Measurements from ENCODE around the gene CNKSR3. TPM values are rescaled to one million over a fixed set of nuclear protein-coding genes. Genes with fewer than 3 reads are reported as not detected.

Gene CNKSR3
- total RNA-seq, 4 donors from 2014 or later: 10.4 to 23.9 (median 19.6) TPM

DNA sequence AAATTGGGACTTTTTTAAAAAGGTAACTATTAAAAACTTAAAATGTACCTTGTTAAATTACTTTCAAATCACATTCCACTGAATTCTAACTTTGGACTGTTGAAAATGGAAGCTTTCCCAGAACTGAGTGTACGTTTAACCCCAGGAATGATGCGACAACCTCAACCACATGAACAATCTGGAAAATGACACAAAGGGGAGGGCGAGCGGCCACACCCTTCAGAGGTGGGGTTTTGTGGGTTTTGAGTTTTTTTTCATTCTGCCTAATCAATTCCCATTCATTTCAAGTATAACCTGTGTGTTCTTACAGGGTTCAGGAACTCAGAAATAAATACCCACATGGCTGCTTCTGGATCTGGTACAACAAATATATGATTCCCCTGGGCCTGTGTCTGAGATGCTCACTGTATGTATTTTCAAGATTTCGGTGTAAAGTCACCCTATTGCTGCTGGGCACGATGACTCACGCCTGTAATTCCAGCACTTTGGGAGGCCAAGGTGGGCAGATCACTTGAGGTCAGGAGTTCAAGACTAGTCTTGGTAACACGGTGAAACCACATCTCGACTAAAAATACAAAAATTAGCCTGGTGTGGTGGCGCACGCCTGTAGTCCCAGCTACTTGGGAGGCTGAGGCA lies 21.6 kb downstream of the CNKSR3 start:
- no peaks in the 10 kb centered on the region for H3K36me3 ChIP-seq
- WGBS: 81% methylated on average over 11 of the region's 11 CpGs
- no peaks in the 10 kb centered on the region for H3K9me3 ChIP-seq
- no peak for DNase-seq (ENCODE audit: extremely low spot score)
- H3K4me1 ChIP-seq: peaks cover 18 to 88% (median 68%) of the 10 kb centered on the region in 4 donors
- intact Hi-C loops (cut with DNase I): no loop called here
- TF ChIP-seq EP300 (IDR thresholded peaks at IDR 0.05): no peak
- TF ChIP-seq POLR2AphosphoS5 (IDR thresholded peaks at IDR 0.05): peak; percentile 29 to 44
- TF ChIP-seq POLR2A (IDR thresholded peaks at IDR 0.05; ENCODE audit: low read depth): no peak
- TF ChIP-seq, protein P1, sequence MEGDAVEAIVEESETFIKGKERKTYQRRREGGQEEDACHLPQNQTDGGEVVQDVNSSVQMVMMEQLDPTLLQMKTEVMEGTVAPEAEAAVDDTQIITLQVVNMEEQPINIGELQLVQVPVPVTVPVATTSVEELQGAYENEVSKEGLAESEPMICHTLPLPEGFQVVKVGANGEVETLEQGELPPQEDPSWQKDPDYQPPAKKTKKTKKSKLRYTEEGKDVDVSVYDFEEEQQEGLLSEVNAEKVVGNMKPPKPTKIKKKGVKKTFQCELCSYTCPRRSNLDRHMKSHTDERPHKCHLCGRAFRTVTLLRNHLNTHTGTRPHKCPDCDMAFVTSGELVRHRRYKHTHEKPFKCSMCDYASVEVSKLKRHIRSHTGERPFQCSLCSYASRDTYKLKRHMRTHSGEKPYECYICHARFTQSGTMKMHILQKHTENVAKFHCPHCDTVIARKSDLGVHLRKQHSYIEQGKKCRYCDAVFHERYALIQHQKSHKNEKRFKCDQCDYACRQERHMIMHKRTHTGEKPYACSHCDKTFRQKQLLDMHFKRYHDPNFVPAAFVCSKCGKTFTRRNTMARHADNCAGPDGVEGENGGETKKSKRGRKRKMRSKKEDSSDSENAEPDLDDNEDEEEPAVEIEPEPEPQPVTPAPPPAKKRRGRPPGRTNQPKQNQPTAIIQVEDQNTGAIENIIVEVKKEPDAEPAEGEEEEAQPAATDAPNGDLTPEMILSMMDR (IDR thresholded peaks at IDR 0.05): no peak
- peak overlapping the region; percentile 22 to 74 (median 54) for H3K27ac ChIP-seq (replicated peaks in 1 of 4)
- H3K27me3 ChIP-seq: no peaks in the 10 kb centered on the region
- H3K4me3 ChIP-seq: no peak overlapping the region

DNA sequence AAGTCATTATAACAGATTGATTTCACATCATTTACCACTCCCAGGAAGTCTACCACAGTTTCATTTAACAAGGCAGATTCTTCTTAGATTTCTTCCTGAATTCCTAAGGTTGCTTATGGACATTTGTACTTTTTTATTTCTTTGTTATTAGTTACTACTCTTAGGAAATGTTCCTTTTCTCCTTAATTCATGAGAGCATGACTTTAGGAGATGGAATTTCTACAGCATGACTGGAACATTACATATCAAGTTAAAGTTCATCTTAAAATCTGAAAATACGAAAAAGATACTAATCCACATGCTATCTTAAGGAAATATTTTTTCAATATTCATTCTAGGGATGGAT lies 22.3 kb downstream of the CNKSR3 start:
- peaks cover 25 to 91% (median 75%) of the 10 kb centered on the region in 4 donors for H3K4me1 ChIP-seq
- no peak for DNase-seq (ENCODE audit: extremely low spot score)
- H3K27ac ChIP-seq (replicated peaks in 1 of 4): peak overlapping the region; percentile 22 to 74 (median 54)
- intact Hi-C loops (cut with DNase I): no loop called here
- WGBS: 82% methylated on average over 1 of the region's 1 CpG
- no peaks in the 10 kb centered on the region for H3K36me3 ChIP-seq
- TF ChIP-seq POLR2A (IDR thresholded peaks at IDR 0.05; ENCODE audit: low read depth): no peak
- TF ChIP-seq POLR2AphosphoS5 (IDR thresholded peaks at IDR 0.05): no peak
- H3K9me3 ChIP-seq: no peaks in the 10 kb centered on the region
- H3K4me3 ChIP-seq: no peak overlapping the region
- no peaks in the 10 kb centered on the region for H3K27me3 ChIP-seq

DNA sequence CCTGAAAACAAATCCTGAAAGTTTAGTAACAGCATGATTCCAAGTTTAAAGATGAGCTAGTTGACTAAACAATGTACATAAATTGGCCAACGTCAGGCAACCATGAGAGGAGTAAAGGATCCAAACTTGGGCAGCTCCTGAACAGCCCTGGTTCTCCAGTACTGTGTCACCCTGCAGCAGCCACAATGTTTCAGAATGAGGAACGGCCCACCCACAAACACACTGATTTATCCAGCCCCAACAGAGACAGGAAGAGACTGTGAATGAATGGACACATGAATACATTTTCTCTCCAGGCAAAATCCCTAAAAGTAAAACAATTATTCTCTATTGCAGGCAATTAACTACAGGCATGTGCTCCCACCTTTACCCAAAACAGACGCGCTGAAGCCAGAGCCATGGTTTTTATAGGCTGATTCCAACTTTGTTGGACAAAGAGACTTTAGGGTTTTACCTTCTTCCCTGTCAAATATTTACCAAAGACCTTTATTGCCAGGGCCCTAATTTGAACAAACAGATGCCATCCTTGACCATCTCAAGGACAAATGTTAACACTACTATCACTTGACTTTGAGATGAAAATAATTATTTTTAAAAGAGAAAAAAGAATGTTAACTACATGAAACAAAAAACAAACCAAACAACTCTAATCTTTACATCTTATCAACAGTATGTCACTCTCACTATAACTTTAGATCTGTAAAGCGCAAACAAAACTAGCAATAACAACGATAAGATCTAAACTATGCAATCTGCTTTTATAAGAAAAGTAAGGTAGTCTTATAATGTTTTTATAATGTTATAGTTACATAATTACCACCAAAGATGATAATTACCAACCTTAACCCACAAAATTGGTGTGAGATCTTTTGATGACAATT lies 22.9 kb downstream of the CNKSR3 start:
- no peak overlapping the region for H3K4me3 ChIP-seq
- no peaks in the 10 kb centered on the region for H3K27me3 ChIP-seq
- intact Hi-C loops (cut with DNase I): no loop called here
- TF ChIP-seq POLR2A (IDR thresholded peaks at IDR 0.05; ENCODE audit: low read depth): no peak
- no peak for TF ChIP-seq EP300 (IDR thresholded peaks at IDR 0.05)
- TF ChIP-seq POLR2AphosphoS5 (IDR thresholded peaks at IDR 0.05): no peak
- TF ChIP-seq, protein P1 (IDR thresholded peaks at IDR 0.05): no peak
- no peak for DNase-seq (ENCODE audit: extremely low spot score)
- peaks cover 31 to 91% (median 80%) of the 10 kb centered on the region in 4 donors for H3K4me1 ChIP-seq
- 67% methylated on average over 6 of the region's 6 CpGs for WGBS
- H3K36me3 ChIP-seq: no peaks in the 10 kb centered on the region
- H3K9me3 ChIP-seq: no peaks in the 10 kb centered on the region
- H3K27ac ChIP-seq (replicated peaks in 1 of 4): peak overlapping the region in 3 of 4 donors; percentile 13 to 74 (median 29)

DNA sequence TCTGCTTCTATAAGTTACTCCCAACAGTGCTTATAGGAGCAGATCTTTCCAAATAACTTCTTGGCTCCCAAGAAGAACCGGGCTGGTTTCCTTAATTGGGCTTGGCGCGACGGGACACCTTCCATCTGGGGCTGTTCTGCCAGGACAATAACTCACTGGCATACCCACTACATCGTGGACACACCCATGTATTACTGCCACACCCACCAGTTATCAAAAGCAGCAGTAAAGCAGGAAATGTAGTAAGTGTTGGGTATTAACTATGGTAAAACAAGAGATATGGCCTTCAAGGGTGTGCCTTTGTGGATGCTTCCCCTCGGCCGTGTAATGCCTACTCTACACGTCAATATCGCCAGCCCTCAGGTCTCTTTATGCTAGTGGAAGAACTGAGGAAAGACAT lies 24.7 kb downstream of the CNKSR3 start:
- Histone ChIP-seq H3K4me3 (no peak overlapping the region), H3K27me3 (no peaks in the 10 kb centered on the region), H3K9me3 (no peaks in the 10 kb centered on the region), H3K27ac (replicated peaks in 1 of 4) (peak overlapping the region in 3 of 4 donors; percentile 9 to 74 (median 12)), H3K36me3 (no peaks in the 10 kb centered on the region), H3K4me1 (peaks cover 32 to 91% (median 78%) of the 10 kb centered on the region in 4 donors)
- intact Hi-C loops (cut with DNase I): no loop called here
- no peak for TF ChIP-seq POLR2AphosphoS5 (IDR thresholded peaks at IDR 0.05)
- TF ChIP-seq, protein P1 (IDR thresholded peaks at IDR 0.05): no peak
- no peak for TF ChIP-seq POLR2A (IDR thresholded peaks at IDR 0.05; ENCODE audit: low read depth)
- TF ChIP-seq EP300 (IDR thresholded peaks at IDR 0.05): no peak
- no peak for DNase-seq (ENCODE audit: extremely low spot score)
- 69% methylated on average over 8 of the region's 9 CpGs for WGBS

- Histone ChIP-seq H3K36me3 (no peaks in the 10 kb centered on the region), H3K4me3 (no peak overlapping the region), H3K27me3 (no peaks in the 10 kb centered on the region), H3K9me3 (no peaks in the 10 kb centered on the region), H3K27ac (replicated peaks in 1 of 4) (peak overlapping the region in 1 of 4 donors; percentile 81), H3K4me1 (peaks cover 32 to 91% (median 75%) of the 10 kb centered on the region in 4 donors)
- intact Hi-C loops (cut with DNase I): no loop called here
- no peak for DNase-seq (ENCODE audit: extremely low spot score)
- no peak for TF ChIP-seq POLR2A (IDR thresholded peaks at IDR 0.05; ENCODE audit: low read depth)
- TF ChIP-seq, protein P1 (IDR thresholded peaks at IDR 0.05): no peak
Observed at GRCh38 chr6:154484942-154485341, 25.5 kb downstream of the CNKSR3 start.
